Measurements from ENCODE around the gene ZAR1L. TPM values are rescaled to one million over a fixed set of nuclear protein-coding genes. Genes with fewer than 3 reads are reported as not detected.

ZAR1L gene
- total RNA-seq: not detected in 2 replicates

GRCh38 chr13:32315238-32316027 is at the start of gene ZAR1L, which contains the start of gene BRCA2:
TSS of gene ZAR1L (minus strand) at chr13:32315363. CDS start at chr13:32311925, 3,438 bp downstream.
TSS of gene BRCA2 (plus strand) at chr13:32315508. CDS start at chr13:32316461, 953 bp downstream.

Other genes starting within 250 kb of the ZAR1L start
- 20.7 and 27.1 TPM in 2 replicates for gene BRCA2, start 145 bp upstream of the ZAR1L start, total RNA-seq
- gene N4BP2L1, start 112.8 kb upstream of the ZAR1L start, total RNA-seq: 0.93 and 1.8 TPM in 2 replicates
- gene N4BP2L2, start 223.4 kb upstream of the ZAR1L start, total RNA-seq: 151 and 153 TPM in 2 replicates

Measured in thoracic aorta endothelial cell (primary cell).